GM21528 (cell line): Measurements from ENCODE around the gene TASP1.
"Not testable (repeated sequence)": the region's sequence is repeated elsewhere in the genome, so short reads cannot be mapped to it uniquely, and the experiment has no call there.

Source experiments
- ATAC-seq: cut with Tn5 transposase; IDR thresholded peaks from one replicate; pipeline ENCODE4 v1.9.1; 2021; ENCODE audit warnings: mild to moderate bottlenecking, moderate library complexity; ENCODE audit not compliant: unreplicated experiment, low FRiP score

Gene TASP1

DNA sequence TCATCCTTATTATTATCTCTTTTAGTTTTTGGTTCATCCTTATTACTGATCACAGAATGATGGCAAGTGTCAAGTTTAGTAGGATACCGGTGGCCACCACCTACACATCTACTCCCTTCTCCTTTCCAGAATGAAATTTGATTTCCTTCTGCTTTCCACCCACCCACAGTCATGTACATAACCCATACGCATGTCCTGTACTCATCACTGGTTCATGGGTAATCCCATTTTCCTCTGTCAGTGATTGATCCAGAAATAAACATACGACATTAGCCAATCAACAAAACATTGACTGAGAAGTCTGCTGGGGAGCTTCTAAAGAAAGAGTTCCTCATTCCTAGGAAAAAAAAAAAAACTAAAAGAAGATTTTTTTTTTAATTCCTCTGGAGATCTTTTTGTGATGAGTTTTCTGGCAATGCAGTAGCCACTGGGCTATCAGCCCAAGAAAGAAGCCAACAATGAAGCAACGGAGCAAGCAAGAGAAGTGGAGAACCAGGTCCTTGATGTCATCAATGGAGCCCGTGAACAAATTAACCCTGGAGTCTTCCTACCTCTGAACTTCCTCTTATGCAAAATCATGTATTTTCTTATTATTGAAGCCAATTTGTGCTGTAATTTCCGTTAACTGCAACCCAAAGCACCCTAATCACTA lies 127.8 kb downstream of the TASP1 start:
- ATAC-seq = no peak

DNA sequence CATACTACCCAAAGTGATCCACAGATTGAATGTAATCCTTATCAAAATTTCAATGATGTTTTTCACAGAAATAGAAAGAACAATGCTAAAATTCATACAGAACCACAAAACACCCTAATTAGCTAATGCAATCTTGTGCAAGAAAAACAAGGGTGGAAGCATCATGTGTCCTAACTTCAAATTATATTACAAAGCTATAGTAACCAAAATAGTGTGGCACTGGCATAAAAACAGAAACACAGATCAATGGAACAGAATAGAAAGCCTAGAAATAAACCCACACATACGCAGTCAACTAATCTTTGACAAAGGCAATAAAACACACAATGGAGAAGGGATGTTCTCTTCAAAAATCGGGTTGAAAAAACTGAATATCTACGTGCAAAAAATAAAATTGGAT lies 131.1 kb downstream of the TASP1 start:
- no peak for ATAC-seq

DNA sequence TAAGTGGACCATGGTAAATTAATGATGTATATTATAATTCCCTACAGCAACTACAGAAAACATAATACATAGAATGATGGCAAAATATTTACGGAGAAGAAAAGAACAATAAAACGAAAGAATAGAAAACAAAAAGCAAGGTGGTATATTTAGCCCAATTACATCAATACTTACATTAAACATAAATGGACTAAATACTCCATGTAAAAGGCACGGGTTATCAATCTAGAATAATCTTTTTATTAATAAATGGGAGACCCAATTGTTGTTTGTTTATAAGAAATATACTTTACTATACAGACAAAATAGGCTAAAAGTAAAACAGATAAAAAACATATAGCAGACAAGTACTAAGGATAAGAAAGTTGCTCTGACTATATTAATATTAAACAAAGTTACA lies 137.2 kb downstream of the TASP1 start:
- ATAC-seq = no peak

DNA sequence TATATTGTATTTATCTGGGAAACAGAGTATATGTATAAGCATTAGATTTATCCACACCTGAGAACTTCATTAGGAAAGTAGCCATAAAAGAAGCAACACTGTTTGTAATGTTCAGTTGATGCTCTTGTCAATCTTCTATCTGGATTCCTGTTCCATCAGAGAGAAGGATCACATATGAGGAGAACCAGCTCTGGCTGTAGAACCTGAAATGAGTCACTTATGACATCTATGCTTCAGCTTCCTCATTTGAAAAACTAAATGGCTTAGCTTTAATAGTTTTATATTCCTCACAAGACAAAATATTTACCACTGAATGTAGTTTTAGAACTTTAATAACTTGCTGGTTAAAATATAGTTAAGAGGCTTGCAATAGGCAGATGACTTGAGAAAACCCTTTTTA lies 144.7 kb downstream of the TASP1 start:
- no peak for ATAC-seq

DNA sequence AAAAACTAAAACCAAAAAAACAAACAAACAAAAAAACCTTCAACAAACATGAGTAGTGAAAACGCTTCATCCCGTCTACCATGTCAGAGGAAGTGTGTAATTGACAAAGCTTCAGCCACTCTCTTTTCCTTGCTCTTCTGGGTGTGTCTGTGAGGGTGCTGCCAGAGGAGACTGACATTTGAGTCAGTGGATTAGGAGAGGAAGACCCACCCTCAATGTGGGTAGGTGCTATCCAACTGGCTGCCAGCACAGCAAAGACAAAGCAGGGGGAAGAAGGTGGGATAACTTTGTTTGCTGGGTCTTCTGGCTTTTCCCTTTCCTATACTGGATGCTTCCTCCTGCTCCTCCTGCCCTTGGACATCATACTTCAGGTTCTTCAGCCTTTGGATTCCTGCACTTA lies 145.6 kb downstream of the TASP1 start:
- no peak for ATAC-seq

GRCh38 chr20:13492001-13492481 lies 146.7 kb downstream of the TASP1 start:
- ATAC-seq = no peak

DNA sequence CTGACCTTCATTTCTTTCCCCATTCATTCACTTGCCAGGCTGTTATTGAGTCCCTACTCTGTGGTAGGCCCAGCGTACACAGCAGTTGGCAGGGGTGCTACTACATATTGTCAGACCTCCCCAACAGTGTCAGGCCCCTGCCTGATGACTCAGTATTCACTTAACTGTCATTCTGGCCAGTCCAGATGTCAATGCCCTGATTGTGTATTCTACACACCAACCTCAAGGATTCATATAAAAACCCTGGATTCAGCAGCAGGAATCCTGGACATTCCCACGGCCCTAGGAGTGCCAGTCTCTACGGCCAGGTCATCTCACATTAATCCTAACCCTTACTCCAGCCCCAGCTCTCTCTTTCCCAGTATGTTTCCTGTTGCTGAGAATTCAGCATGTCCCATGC lies 151.5 kb downstream of the TASP1 start:
- ATAC-seq = no peak

GRCh38 chr20:13486694-13487093 lies 152.0 kb downstream of the TASP1 start:
- ATAC-seq = no peak

DNA sequence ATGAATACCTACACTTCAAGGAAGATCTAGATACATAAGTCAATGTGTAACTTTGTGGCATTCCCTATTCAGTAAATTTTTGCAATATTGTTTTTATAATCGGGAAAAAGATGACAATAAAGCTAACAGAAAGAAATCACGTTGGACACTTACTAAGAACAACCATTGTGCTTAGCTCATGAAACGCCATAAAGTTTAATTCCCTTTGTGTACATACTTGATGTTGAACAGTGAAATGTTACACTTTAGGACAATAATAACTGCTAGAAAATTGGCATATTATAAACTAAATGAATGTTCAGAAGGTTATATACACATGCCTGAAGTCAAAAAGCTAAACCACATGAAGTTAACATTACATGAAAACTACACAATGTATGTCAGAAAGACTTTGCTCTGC lies 153.2 kb downstream of the TASP1 start:
- no peak for ATAC-seq

GRCh38 chr20:13485019-13485418 lies 153.7 kb downstream of the TASP1 start:
- ATAC-seq = not testable (repeated sequence)

- not testable (repeated sequence) for ATAC-seq
Observed at GRCh38 chr20:13483472-13483871, 155.3 kb downstream of the TASP1 start.

DNA sequence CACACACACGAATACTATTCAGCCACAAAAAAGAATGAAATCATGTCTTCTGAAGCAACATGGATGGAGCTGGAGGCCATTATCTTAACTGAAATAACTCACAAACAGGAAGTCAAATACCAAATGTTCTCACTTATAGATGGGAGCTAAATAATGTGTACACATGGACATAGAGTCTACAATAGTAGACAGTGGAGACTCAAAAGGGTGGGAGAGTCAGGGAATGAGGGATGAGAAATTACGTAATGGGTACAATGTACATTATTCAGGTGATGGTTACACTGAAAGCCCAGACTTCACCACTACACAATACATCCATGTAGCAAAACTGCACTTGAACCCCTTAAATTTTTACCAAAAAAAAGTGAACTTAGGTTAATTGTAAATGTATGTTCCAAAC lies 160.4 kb downstream of the TASP1 start:
- no peak for ATAC-seq

- no peak for ATAC-seq
Observed at GRCh38 chr20:13474467-13474866, 164.3 kb downstream of the TASP1 start.

DNA sequence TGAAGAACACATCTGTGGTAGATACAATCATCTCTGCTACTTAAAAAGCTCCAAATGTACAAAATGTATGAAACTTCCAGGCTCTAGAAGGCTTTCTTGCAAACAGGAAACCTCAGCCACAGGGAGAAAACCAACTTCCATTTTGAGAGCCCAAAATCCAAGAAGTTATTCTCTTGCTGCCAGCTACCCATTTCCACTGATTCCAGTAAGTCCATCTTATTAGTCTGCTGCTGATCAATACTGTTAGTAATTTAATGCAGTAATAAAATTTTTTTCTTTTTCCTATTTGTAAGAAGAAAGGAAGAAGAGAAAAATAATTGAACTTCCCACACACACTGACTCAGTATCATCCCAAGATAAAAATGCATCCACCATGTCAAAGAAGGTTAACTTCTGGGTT lies 169.5 kb downstream of the TASP1 start:
- ATAC-seq = no peak

GRCh38 chr20:13468166-13468565 lies 170.6 kb downstream of the TASP1 start:
- ATAC-seq = no peak

DNA sequence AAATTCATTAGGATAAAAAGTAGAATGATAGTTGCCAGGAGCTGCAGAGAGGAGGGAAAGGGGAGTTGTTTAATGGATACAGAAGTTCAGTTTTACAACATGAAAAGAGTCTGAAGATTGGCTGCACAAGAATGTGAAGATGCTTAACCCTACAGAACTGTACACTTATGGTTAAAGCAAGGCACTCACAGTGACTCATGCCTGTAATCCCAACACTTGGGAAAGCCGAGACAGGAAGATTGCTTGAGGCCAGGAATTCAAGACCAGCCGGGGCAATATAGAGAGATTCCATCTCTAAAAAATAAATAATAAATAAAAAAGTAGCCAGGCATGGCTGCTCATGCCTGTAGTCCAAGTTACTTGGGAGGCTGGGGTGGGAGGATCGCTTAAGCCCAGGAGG lies 174.0 kb downstream of the TASP1 start:
- no peak for ATAC-seq

- ATAC-seq = no peak
Observed at GRCh38 chr20:13461849-13462458, 176.8 kb downstream of the TASP1 start.

- peak; percentile 95 for ATAC-seq
Observed at GRCh38 chr20:13458860-13459451, 179.8 kb downstream of the TASP1 start.

GRCh38 chr20:13457487-13457886 lies 181.2 kb downstream of the TASP1 start:
- no peak for ATAC-seq

- no peak for ATAC-seq
Observed at GRCh38 chr20:13455713-13456112, 183.0 kb downstream of the TASP1 start.

DNA sequence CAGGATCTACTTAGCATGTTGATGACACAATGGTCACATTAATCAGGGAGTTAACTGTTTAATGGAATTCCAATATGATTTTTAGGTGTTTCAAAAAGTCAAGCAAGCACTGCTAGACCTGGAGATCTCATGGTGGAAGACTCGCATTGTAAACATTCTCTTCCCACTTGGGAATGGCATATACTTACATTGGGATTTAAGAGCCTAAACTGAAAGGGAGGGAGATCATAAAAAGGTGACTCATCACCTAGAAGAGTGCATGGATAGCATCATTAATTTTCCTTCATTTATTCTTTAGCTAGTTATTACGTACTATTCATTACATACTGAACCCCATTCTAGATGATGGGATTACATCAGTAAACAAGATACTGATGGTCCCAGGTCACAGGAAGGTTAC lies 185.4 kb downstream of the TASP1 start:
- no peak for ATAC-seq
